Activated gamma-delta T cell treated with anti-CD3 and anti-CD28 coated beads, Interleukin-2, amount 50 U/mL, for 16 hours (primary cell): Measurements from ENCODE around the gene GRIK4.

Experiments used
- DNase-seq: peaks from one replicate; pipeline ENCODE4 v3.0.0-alpha.2; 2020; ENCODE audit warnings: low read depth

GRIK4 gene

DNA sequence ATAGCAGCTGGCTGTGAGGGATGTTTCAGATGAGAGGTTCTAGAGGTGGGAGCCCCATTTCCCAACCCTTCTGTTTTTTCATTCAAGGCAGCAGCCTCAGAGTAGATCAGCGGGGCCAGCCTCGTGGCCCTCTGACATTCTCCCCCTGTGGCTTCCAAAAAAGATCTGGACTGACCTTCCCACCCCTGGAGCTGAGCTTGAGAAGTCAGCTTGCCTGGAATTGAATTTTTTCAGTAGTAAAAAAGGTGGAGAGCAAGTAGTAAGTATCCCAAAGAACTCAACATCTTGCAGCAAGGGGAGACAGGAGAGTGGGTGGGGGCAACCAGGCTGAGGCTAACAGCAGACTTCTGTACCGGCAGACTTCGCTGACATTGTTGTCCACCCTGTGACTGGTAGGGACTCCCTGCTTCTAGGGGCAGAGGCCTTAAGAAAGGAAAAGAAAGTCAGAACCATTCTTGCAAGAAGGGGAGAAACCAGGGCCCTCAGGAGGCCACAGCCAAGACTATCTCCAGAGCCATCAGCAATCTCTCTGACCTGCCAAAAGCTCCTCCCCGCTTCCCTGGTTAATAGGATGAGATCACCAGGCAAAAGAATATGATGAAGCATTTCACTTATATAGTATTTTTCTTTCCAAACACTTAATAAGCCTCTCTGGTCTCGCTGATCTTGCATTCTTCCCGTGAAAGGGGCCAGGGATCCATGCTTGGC lies 2.0 kb upstream of the GRIK4 start:
- DNase-seq: no peak

DNA sequence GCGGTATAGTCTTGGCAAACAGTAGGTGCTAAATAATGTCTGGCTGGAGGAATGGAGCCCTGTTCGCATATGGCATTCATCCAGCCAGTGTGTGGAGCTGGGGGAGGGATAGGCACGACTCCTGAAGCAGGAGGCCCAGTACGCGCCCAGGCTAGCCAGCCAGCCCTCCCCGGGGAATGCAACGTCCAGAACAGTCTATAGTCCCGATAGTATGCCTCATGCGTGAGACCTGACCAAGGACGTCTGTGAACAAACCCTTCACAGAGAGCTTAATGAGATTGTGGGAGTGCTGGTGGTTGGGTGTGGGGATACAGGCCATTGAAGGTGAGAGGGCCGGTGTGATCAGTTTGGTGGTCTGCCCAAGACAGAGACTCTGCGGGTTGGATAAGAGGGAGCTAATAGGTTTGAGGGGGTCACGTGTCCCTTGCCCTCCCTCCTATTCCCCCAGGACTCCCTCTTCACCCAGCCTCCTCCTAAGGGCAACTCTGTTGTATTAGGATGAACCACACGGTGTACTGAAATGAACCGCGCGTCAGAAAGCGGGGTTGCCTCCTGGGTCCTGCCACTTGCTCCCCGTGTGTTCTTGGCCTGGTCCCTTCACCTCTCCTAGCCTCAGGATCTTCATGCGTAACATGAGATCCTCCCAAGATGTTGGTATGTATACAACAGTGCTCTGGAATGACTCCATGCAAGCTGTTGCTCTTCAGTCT lies 987 bp upstream of the GRIK4 start:
- no peak for DNase-seq

DNA sequence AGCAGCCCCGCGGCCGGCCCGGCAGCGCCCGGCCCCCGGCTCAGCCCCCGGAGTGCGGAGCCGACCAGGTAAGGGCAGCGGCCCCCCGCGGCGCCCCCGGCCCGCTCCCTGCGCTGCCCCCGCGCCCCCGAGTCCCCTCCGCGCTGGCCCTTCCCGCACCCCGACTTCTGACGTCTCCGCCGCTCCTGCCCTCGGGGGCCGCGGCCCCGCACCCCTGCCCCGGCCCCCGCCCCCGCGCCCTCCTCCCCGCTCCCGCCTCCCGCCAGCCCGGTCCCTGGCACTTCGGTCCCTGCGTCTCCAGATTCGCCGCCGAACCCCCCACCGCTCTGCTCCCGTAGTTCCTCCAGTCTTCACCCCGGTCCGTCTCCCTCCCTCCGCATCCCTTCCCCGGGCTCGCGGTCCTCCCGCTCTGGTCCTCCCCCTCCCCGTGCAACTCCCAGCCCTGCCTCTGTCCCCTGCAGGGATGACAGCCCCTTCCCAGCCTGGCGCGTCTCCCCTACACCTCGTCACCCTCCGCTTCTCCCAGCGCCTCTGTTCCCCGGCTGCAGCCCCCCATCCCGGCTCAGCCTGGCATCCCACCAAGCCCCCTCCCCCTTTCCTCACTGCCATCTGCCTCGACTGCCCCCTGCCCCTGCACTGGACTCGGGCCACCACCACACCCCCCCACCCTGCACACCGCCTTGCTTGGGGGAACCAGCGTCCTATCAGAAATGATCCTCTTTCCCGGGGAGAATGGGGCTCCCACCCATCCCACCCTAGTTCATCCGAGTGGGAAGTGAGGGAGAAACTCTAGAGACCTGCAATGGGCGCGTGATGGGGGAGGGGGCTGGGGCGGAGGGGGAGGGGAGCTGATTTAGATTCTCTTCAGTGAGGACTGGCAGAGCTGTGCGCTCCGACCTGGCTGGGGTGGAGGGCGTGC lies 531 bp downstream of the GRIK4 start:
- DNase-seq: no peak

DNA sequence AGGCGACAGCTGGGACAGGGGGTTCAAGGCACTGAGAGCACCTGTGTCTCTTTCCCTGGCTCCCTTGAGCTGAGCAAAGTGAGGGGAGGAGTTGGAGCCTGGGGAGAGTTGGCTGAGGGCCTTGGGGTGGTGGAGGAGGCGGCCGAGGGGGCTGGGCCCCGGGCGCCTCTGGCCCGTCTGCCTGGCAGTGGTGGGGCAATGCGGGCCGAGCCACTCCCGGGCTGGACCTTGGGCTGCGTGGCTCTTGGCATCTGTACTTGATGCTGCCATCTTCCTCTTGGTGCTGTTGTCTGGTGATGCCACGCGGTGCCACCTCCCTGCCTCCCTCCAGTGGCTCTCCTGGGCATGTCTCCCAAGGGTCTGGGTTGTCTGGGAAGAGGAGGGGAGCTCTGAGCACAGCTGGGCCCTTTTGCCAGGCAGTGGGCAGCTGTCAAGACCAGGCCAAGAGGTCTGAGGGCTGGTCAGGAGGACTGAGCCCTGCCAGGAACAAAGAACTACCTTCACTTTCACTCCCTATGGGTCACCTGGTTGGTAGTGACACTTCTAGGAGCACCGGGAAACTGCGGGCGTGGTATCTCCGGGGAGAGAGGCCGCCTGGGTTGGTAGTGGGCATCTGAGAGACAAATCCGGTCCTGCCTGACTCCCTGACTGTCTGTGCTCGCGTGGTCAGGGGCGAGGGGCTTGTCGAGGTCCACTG lies 1.3 kb downstream of the GRIK4 start:
- DNase-seq: no peak

DNA sequence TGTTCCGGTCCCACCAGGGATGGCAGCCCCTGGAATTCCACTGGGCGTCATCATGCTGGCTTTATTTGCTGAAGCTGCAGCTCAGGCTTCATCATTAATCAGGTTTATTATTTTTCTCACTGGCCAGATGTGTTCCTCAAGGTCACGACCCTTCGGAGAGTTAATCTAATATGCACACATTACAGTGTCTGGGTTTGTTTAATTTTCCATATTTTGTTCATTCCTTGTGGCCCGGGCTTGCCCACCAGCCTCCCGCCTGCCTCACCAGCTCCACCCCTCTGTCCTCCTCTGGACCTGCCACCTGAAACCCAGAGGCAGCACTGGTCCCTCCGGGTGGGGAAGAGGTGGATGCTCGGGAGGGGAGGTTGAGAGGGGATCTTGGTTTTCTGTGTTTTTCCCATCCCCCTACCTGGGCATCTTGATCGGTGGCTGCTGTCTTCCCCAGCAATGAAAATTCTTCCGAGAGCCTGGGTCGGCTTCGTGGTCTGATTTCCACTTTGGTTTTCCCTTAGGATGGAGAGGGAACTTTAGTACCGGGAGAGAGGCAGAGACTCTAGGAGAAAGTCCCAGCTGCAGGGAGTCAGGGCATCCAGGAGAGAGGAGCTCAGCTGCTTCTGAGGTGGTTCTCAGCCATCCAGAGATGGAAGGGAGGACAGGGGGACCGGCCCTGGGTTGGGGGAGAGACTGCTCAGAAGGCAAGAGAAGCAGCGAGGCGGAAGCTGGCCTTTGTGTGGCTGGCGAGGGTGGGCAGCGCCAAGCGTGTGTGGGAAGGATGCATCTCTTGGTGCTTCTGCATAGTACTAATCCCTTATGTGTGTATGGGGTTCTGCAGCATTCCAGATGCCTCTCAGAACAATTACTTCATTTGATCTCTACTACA lies 2.1 kb downstream of the GRIK4 start:
- no peak for DNase-seq

DNA sequence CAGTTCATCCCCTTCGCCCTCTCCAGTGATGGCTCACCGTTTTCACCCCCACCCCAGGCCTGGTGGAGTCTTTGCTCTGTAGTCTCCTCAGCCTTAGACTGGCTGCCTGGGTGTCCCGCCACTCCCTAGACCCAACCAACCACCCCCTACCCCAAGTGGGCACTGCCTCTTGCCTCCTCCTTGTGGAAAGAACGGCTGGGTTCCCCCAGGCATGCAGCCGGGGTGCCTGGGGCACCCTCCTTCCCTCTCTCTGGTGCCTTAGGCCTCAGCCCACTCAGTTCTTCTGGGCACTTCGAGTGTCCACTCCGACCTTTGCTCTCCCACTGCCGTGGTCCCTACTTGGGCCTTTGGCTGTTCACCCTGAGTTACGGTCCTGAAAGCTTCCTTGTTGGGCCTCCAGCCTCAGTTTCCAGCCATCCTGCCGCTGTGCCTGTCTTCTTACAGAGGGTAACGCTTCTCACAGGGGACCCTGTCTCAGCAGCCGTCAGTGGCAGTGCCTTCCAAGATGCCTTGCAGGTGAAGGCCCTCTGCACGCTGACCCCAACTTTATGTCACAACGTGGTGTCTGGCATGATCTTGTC lies 3.1 kb downstream of the GRIK4 start:
- no peak for DNase-seq

DNA sequence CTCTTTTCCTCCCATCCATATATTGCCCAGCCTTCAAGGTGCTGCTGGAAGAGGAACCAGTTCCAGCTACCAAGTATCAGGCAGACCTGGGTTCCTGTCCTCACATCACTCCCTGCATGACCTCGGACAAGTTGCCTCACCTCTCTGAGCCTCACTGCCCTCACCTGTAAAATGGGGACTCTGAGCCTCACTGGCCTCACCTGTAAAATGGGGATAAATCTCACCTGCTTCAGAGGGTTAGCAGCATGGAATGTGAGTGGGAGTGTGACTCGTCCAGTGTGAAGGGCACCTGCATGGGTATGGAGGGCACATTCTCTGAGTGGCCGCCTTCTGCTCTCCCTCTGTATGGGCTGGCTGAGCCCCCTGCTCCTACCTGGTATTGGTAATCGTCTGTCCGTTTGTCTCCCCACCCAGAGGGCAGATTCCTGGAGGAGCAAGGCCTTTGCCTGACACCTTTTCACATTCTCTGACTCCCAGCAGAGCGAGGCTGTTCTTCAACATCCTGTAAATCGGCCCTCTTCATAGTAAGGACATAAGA lies 3.7 kb downstream of the GRIK4 start:
- DNase-seq: no peak

DNA sequence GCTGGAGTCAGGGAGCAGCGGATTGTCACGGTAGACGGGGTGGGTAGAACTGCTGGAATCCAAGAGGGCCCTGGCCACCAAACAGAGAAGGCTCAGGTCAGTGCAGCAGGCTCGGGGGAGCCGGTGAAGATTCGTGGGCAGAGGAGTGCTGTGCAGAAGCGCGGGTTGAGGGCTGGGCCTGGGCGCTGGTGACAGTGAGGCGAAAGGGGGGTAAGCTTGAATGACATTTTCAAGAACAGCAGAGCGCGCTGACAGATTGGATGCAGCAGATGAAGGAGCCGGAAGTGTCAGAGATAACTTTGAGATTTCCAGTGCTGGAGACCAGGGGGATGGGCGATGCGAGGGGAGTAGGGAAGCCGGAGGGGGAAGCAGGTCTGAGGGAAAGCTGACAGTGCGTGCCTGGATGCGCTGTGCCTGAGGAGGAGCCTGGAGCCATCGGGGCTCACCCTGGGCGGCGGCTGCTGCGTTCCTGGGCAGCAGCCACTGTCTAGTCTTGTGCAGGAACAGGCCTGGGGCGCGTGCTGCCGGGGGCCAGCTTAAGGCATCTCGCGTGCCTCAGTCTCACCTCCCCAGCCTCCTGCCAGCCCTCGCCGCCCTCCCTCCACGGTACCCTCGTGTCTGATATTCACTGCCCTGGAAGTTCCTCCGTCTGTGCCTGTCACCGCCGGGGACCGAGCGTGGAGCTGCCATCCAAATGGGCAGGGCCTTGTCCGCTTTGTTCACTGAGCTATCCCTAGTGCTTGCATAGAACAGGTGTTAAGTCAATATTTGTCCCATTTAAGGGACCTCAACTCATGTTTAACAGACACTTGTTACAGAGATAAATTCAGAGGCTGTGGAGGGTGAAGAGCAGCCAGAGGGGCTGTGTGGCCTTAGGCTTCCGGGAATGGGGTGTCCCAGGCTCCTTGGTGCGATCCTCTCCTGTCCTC lies 5.2 kb downstream of the GRIK4 start:
- DNase-seq: no peak

DNA sequence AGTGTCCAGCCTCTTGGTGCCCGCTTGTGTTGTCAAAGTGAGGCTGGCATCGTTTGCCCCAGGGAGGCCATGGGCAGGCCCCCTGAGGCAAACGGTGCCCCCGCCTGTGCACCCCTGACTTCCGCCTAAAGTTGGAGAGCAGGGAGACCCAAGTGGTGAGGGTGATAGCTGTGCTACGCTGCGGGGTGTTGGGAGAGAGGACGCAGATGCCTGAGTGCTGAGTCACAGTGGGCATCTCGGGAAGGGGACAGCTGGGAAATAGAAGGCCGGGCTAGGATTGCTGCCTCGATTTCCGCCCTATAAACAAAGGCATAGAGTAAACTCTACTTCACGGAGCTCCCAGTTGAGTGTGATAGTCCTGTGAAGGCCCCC lies 5.8 kb downstream of the GRIK4 start:
- DNase-seq: no peak

DNA sequence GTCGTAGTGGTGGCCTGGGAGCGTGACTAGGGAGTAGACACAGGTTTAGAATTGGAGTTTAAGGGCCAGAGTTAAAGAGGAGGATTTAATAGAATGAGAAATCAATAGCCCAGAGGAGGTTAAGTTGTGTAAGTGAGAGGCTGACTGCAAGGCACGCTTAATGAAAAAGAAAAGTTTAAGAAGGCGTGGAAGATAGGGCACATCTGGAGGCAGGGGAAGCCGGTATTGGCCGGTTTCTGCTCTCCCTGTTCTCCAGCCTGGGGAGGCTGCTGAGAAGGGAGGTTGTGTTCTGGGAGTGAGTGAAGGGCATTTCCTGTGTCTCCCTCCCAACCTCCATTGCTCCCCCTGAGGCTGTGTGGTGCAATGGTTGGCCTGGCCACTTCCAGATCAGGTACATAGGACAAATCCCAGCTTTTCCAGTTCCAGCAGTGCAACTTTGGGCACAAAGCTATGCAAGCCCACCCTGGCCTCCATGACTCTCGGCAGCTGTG lies 6.3 kb downstream of the GRIK4 start:
- DNase-seq: no peak

DNA sequence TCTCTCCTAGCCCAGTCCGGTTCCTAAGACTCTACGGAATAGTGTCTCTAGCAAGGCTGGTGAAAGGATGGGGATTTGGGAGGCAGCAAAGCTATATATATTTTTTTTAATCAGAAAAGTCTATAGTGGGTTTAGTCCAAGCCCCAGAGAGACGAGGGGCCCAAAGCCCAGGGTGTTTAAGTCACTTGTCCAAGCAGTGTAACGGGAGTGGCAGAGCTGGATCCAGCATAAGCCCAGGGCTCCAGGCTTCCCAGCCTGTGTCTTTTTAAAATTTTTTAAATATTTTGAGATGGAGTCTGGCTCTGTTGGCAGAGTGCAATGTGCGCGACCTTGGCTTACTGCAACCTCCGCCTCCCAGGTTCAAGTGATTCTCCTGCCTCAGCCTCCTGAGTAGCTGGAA lies 6.8 kb downstream of the GRIK4 start:
- no peak for DNase-seq

DNA sequence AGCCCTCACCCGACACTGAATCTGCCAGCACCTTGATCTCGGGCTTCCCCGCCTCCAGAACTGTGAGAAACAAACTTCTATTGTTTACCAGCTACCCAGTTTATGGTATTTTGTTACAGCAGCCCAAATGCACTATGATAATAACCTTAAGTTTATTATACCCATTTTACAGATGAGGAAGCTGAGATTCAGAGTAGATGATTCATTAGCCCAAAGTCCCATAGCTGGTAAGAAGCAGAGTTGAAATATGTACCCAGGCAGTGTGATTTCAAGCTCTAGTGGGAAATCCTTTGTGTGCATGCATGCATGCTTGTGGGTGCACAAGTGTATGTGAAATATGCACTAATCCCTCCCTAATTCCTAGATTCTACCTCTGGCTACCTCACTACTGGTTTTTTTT lies 7.9 kb downstream of the GRIK4 start:
- no peak for DNase-seq

DNA sequence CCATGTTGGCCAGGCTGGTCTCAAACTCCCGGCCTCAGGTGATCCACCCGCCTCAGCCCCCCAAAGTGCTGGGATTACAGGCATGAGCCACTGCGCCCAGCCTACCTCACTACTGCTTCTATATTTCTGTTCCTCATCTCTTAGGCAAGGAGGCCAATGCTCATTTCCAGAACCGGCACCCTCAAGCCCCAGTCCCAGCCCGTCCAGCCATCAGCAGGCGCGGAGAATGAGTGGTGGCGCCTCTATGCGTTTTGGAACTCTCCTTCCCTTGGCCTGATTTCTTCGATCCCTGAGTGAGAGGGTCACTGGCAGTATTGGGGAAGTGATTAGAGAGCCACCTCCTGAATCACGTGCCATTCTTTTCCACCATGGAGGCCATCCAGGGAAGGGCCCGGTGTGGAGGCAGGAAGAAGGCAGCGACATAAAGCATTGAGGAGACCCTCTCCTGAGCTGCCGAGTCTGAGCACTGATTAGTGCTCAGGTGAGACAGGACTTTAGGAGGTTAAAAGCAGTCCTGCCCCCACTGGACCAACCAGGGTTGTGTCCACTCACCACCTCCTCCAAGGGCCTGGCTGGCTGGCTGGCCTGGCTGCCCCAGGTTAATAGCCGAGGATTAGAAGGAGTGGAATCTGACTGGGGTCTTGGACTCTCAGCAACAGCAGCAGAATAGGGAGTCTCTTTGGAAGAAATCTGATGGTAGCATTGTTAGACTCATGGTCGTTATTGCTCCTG lies 8.7 kb downstream of the GRIK4 start:
- DNase-seq: no peak

DNA sequence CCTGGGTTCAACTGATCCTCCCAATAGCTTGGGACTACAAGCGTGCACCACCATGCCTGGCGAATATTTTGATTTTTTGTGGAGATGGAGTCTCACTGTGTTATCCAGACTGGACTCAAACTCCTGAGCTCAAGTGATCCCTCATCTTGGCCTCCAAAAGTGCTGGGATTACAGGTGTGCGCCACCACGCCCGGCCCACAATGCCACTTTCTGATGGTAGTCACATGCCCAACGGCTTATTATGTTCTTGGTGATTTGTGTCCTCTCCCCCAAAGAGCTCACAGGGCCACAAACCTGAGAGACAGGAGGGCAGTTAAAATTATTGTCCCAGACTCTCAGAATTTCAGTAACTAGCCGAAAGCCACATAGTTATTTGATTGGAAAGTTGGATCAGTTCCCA lies 9.6 kb downstream of the GRIK4 start:
- no peak for DNase-seq

DNA sequence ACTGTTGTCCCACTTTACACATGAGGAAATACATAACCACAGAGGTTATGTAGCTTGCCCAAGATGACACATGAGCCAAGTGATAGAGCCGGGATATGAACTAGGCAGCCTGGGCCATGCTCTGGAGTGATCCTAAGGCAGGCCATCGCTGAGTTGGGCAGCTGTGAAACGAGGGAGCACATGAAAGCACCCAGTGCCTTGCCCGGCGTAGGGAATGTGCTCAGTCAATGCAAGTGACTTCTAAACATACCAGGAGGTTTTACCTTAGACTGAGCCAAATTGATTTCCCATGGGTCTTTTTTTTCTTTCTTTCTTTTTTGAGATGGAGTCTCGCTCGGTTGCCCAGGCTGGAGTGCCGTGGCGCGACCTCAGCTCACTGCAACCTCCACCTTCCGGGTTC lies 10.5 kb downstream of the GRIK4 start:
- no peak for DNase-seq

DNA sequence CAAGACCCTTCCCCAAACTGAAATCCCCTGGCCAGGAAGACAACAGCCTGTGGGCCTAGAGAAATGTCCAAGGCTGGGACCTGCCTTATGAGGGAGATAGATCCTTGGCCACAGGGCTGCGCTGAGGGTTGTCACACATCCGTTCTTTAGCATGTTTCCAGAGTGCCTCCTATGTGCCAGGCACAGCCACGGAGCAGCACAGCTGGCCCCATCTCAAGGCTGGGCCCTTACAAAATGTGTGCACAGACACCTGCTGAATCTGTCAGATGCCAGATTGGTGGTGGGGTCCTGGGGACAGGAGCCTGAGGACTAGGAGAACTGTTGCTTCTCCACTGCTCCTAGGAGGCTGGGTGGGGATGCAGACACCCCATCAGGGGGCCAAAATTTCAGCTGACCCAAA lies 11.2 kb downstream of the GRIK4 start:
- no peak for DNase-seq

DNA sequence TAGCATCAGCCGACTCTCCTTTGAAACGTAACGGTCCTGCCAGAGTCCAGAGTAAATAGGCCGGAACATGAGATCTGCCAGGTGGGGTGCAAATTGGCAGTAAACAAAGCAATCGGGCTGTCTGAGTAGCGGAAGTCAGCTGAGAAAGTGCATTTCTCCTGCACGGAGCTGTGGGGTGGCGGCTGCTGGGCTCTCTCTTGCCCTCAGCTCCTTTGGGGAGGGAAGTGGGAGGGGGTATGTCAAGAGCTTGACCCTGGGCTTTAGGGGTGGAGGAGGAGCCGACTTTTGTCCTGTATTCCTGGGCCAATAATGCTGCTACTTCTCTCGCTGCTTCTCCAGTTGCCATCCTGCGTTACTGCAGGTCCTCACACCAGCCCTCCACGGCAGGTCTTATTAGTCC lies 11.6 kb downstream of the GRIK4 start:
- no peak for DNase-seq

DNA sequence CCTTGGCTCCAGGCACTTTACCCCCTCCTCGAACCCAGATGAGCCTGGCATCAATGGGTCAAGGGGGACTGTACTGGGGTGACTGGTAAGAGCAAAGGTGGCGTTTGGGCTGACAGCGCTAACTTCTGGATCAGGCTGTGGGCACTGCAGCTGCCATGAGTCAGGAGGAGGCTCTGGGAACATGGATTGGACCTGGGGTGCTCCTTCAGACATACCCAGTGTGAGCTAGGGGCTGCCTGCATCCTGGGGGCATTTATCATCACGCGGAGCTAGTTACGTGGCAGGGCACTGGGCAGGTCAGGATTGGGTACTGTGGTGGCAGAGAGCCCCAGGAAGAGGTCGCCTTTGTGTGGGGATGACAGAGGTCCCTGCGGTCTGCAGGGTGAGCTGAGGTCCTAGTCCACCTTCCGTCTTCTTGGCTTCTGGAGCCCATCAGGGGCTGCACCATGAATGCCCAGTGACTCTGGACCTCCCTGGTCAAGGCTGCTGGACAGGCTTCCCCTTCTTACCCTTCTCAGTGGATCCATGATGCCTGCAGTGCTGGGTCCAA lies 13.1 kb downstream of the GRIK4 start:
- no peak for DNase-seq
